NT2/D1 (cell line): ENCODE measurements around the gene GRAMD4.

Experiments used
- SUZ12 ChIP-seq: IDR thresholded peaks from 2 replicates; pipeline ENCODE4 v1.6.1; 2011; ENCODE audit not compliant: insufficient read length, insufficient read depth; ENCODE audit errors: extremely low read depth
- YY1 ChIP-seq: IDR thresholded peaks from 2 replicates; pipeline ENCODE4 v1.6.1; 2011; ENCODE audit not compliant: insufficient read length, insufficient read depth

- TF ChIP-seq YY1 (no peak), SUZ12 (no peak)
Measured at GRCh38 chr22:46589141-46589748, 30.9 kb upstream of the GRAMD4 start.
